GM23338 (cell line): Measurements from ENCODE around the gene DRAXIN. TPM values are rescaled to one million over a fixed set of nuclear protein-coding genes. Genes with fewer than 3 reads are reported as not detected.

Source experiments
- ATAC-seq: fragments of 200-7000 bp; cut with Tn5 transposase; 3 replicates; pipeline ENCODE4 v1.9.1; 2020
- DNase-seq: peaks from one replicate; pipeline ENCODE4 v3.0.0-alpha.2; 2015; ENCODE audit warnings: low spot score
- H2AFZ ChIP-seq: fragments of 200-600 bp; sonication (generic); 2 replicates; pipeline ENCODE4 v1.8.0; 2016; ENCODE audit warnings: antibody characterized with exemption, mild to moderate bottlenecking, moderate library complexity
- H3F3A ChIP-seq: fragments of 200-600 bp; sonication (generic); replicated peaks from 2 replicates; pipeline ENCODE4 v1.8.0; 2017; ENCODE audit warnings: antibody characterized with exemption, mixed run types, low read depth
- H3K27ac ChIP-seq: fragments of 200-600 bp; sonication (generic); 2 replicates; pipeline ENCODE4 v1.6.1; 2016; ENCODE audit warnings: low read depth
- H3K27me3 ChIP-seq: fragments of 200-600 bp; sonication (generic); 2 replicates; pipeline ENCODE4 v1.8.0; 2016; ENCODE audit warnings: mild to moderate bottlenecking, mixed run types, moderate library complexity; ENCODE audit not compliant: insufficient read depth
- H3K36me3 ChIP-seq: fragments of 200-600 bp; sonication (generic); 2 replicates; pipeline ENCODE4 v1.8.0; 2016; ENCODE audit warnings: mild to moderate bottlenecking; ENCODE audit not compliant: insufficient read depth
- H3K4me1 ChIP-seq: fragments of 200-600 bp; sonication (generic); 2 replicates; pipeline ENCODE4 v1.8.0; 2016; ENCODE audit warnings: mild to moderate bottlenecking, moderate library complexity; ENCODE audit not compliant: insufficient read depth
- H3K4me2 ChIP-seq: fragments of 200-600 bp; sonication (generic); 2 replicates; pipeline ENCODE4 v1.7.1; 2017; ENCODE audit warnings: mixed run types
- H3K4me3 ChIP-seq: fragments of 200-600 bp; sonication (generic); 2 replicates; pipeline ENCODE4 v1.6.1; 2016; ENCODE audit warnings: mixed run types
- H3K79me2 ChIP-seq: fragments of 200-600 bp; sonication (generic); replicated peaks from 2 replicates; pipeline ENCODE4 v1.8.0; 2017; ENCODE audit warnings: mild to moderate bottlenecking; ENCODE audit not compliant: insufficient read depth
- H3K9me2 ChIP-seq: fragments of 200-600 bp; sonication (generic); 2 replicates; pipeline ENCODE4 v1.8.0; 2017; ENCODE audit not compliant: insufficient read depth
- H4K20me1 ChIP-seq: fragments of 200-600 bp; sonication (generic); replicated peaks from 2 replicates; pipeline ENCODE4 v1.8.0; 2017; ENCODE audit warnings: mild to moderate bottlenecking; ENCODE audit not compliant: insufficient read depth
- H3K27ac Mint-ChIP-seq: 2 replicates; pipeline ENCODE4 v1.8.0; 2020; ENCODE audit warnings: inconsistent platforms, mild to moderate bottlenecking, moderate library complexity, mixed read lengths
- H3K27me3 Mint-ChIP-seq: 3 replicates; pipeline ENCODE4 v1.8.0; 2022; ENCODE audit warnings: low read depth, mild to moderate bottlenecking, moderate library complexity, mixed read lengths, inconsistent platforms; ENCODE audit not compliant: insufficient read depth, poor library complexity
- H3K36me3 Mint-ChIP-seq: 3 replicates; pipeline ENCODE4 v1.8.0; 2021; ENCODE audit warnings: low read depth, mild to moderate bottlenecking, inconsistent platforms, moderate library complexity, mixed read lengths
- H3K4me1 Mint-ChIP-seq: 3 replicates; pipeline ENCODE4 v1.8.0; 2020; ENCODE audit warnings: mild to moderate bottlenecking, inconsistent platforms, mixed read lengths
- H3K4me3 Mint-ChIP-seq: 3 replicates; pipeline ENCODE4 v1.8.0; 2021; ENCODE audit warnings: moderate library complexity, mild to moderate bottlenecking, inconsistent platforms, mixed read lengths
- H3K9me3 Mint-ChIP-seq: 3 replicates; pipeline ENCODE4 v1.8.0; 2020; ENCODE audit warnings: moderate library complexity, mild to moderate bottlenecking, inconsistent platforms, mixed read lengths
- CTCF ChIP-seq, 2 experiments: fragments of 200-600 bp in 1 of 2; sonication (generic) in 1 of 2; conservative IDR thresholded peaks; 2 replicates each; pipeline versions ENCODE4 v1.5.1 to v1.6.1; 2016 to 2017; ENCODE audit warnings: antibody characterized with exemption in 2 of 2, low read depth in 2 of 2, mild to moderate bottlenecking in 2 of 2, moderate library complexity in 1 of 2
- JUNB ChIP-seq: IDR thresholded peaks from one replicate; pipeline ENCODE4 v1.6.1; 2016; ENCODE audit warnings: antibody characterized with exemption; ENCODE audit not compliant: unreplicated experiment
- ZNF462 ChIP-seq: fragments of 250-450 bp; sonication (Bioruptor Pico); IDR thresholded peaks from 2 replicates; pipeline ENCODE4 v1.5.0; 2020; ENCODE audit warnings: mild to moderate bottlenecking, moderate library complexity
- polyA plus RNA-seq: library from polyadenylated mRNA; unstranded; fragments of >200 nt; fragmentation: Nextera tagmentation; extraction: Ambion mirVana; gene quantifications from 2 replicates; pipeline ENCODE4 v1.2.1, GENCODE V29; 2016
- total RNA-seq: library from RNA; depleted of rRNA; stranded (reverse); fragments of >200 nt; shearing (Covaris generic); gene quantifications from 2 replicates; pipeline ENCODE4 v1.2.3, GENCODE V29; 2014

Gene DRAXIN
- total and polyA plus RNA-seq, 2 experiments from 2014 or later = 7.6 to 23.0 TPM

- Histone ChIP-seq H3K27ac (no peak overlapping the region), H3F3A (peaks cover 19% of the 10 kb centered on the region), H3K4me2 (no peak overlapping the region), H4K20me1 (no peaks in the 10 kb centered on the region; the same call in 1 of the 2 replicates), H3K79me2 (peaks cover 22% of the 10 kb centered on the region), H3K27me3 (no peaks in the 10 kb centered on the region), H3K9me2 (no peaks in the 10 kb centered on the region), H3K36me3 (no peaks in the 10 kb centered on the region; the same call in 1 of the 2 replicates), H2AFZ (no peak overlapping the region), H3K4me1 (peaks cover 38% of the 10 kb centered on the region), H3K4me3 (no peak overlapping the region)
- Mint-ChIP-seq H3K27me3 (peaks cover 10% of the 10 kb centered on the region), H3K4me1 (peaks cover 53% of the 10 kb centered on the region), H3K36me3 (peaks cover 14% of the 10 kb centered on the region), H3K27ac (no peak overlapping the region), H3K4me3 (no peak overlapping the region), H3K9me3 (no peaks in the 10 kb centered on the region)
- ATAC-seq = no peak
- DNase-seq = no peak
- TF ChIP-seq CTCF (conservative IDR thresholded peaks at IDR 0.05; ENCODE audit: low read depth in 2 of 2) (no peak), ZNF462 (no peak)
These were observed 14.8 kb downstream of the DRAXIN start for GRCh38 chr1:11706292-11706691.

GRCh38 chr1:11707621-11708276 lies 16.2 kb downstream of the DRAXIN start:
- peaks cover 14% of the 10 kb centered on the region for H3K79me2 ChIP-seq
- Mint-ChIP-seq H3K4me3 (no peak overlapping the region), H3K27me3 (peaks cover 10% of the 10 kb centered on the region), H3K9me3 (no peaks in the 10 kb centered on the region), H3K4me1 (peaks cover 51% of the 10 kb centered on the region), H3K27ac (peak overlapping the region; percentile 40; the same call in 1 of the 2 replicates), H3K36me3 (peaks cover 20% of the 10 kb centered on the region)
- DNase-seq = no peak
- no peaks in the 10 kb centered on the region for H3K36me3 ChIP-seq
- H2AFZ ChIP-seq = no peak overlapping the region
- 0 out of 2 replicates have a peak overlapping the region, but pooled peaks have one; percentile 32 for H3K27ac ChIP-seq
- no peak overlapping the region for H3K4me3 ChIP-seq
- peak; percentile 3; the same call in 2 of the 3 replicates for ATAC-seq
- H3K27me3 ChIP-seq = no peaks in the 10 kb centered on the region
- H4K20me1 ChIP-seq = no peaks in the 10 kb centered on the region; the same call in 1 of the 2 replicates
- TF ChIP-seq CTCF (conservative IDR thresholded peaks at IDR 0.05; ENCODE audit: low read depth in 2 of 2) = peak in 1 of 2 experiments; percentile 3; a peak in 1 of 4 replicates
- TF ChIP-seq JUNB = no peak
- H3K9me2 ChIP-seq = no peaks in the 10 kb centered on the region
- H3F3A ChIP-seq = peaks cover 12% of the 10 kb centered on the region
- H3K4me1 ChIP-seq = peaks cover 34% of the 10 kb centered on the region
- peak overlapping the region; percentile 51 for H3K4me2 ChIP-seq
